ENCODE results near the gene CDH4. TPM values are rescaled to one million over a fixed set of nuclear protein-coding genes. Genes with fewer than 3 reads are reported as not detected.

The CDH4 gene
- total and polyA plus RNA-seq, 5 donors from 2014 or later, result 0.07 to 0.69 (median 0.49) TPM; not detected in 1

GRCh38 chr20:61661025-61661424, 409.0 kb downstream of the CDH4 start:
- H3K9me3 Mint-ChIP-seq, result peaks cover 0 to 1% (median 0%) of the 10 kb centered on the region in 7 donors

GRCh38 chr20:61661583-61661982, 409.5 kb downstream of the CDH4 start:
- no peak overlapping the region for H3K4me3 ChIP-seq (ENCODE audit: low read depth, low read length)

More at GRCh38 chr20:61661025-61661424, 409.0 kb downstream of the CDH4 start:
- Histone ChIP-seq H3K36me3 (ENCODE audit: control insufficient read depth, insufficient read depth, low read length) (no peaks in the 10 kb centered on the region), H3K27me3 (ENCODE audit: control insufficient read depth, insufficient read depth, low read length) (no peaks in the 10 kb centered on the region), H3K4me1 (ENCODE audit: control insufficient read depth, insufficient read depth, low read length, poor library complexity, severe bottlenecking) (no peaks in the 10 kb centered on the region), H3K27ac (ENCODE audit: insufficient read depth, low read length, poor library complexity, severe bottlenecking) (no peak overlapping the region), H3K4me3 (ENCODE audit: low read depth, low read length) (no peak overlapping the region), H3K9me3 (ENCODE audit: control insufficient read depth in 2 of 2, low read length in 2 of 2) (no peaks in the 10 kb centered on the region)
- Mint-ChIP-seq H3K27ac (no peak overlapping the region), H3K36me3 (no peaks in the 10 kb centered on the region), H3K27me3 (no peaks in the 10 kb centered on the region), H3K4me1 (no peaks in the 10 kb centered on the region), H3K4me3 (no peak overlapping the region)
- DNase-seq (no peak), ATAC-seq (ENCODE audit: low read depth in 2 of 2) (no peak)

GRCh38 chr20:61662226-61662967, 410.3 kb downstream of the CDH4 start:
- Mint-ChIP-seq H3K4me3 (no peak overlapping the region), H3K9me3 (peaks cover 0 to 1% (median 0%) of the 10 kb centered on the region in 7 donors), H3K27ac (no peak overlapping the region), H3K27me3 (no peaks in the 10 kb centered on the region), H3K4me1 (no peaks in the 10 kb centered on the region), H3K36me3 (no peaks in the 10 kb centered on the region)
- Histone ChIP-seq H3K4me1 (ENCODE audit: control insufficient read depth, insufficient read depth, low read length, poor library complexity, severe bottlenecking) (no peaks in the 10 kb centered on the region), H3K27ac (ENCODE audit: insufficient read depth, low read length, poor library complexity, severe bottlenecking) (no peak overlapping the region), H3K27me3 (ENCODE audit: control insufficient read depth, insufficient read depth, low read length) (no peaks in the 10 kb centered on the region), H3K4me3 (ENCODE audit: low read depth, low read length) (no peak overlapping the region), H3K36me3 (ENCODE audit: control insufficient read depth, insufficient read depth, low read length) (no peaks in the 10 kb centered on the region), H3K9me3 (ENCODE audit: control insufficient read depth in 2 of 2, low read length in 2 of 2) (no peaks in the 10 kb centered on the region)
- ATAC-seq (ENCODE audit: low read depth in 2 of 2), result no peak
- no peak for DNase-seq

More at GRCh38 chr20:61661583-61661982, 409.5 kb downstream of the CDH4 start:
- Histone ChIP-seq H3K27ac (ENCODE audit: insufficient read depth, low read length, poor library complexity, severe bottlenecking) (no peak overlapping the region), H3K9me3 (ENCODE audit: control insufficient read depth in 2 of 2, low read length in 2 of 2) (no peaks in the 10 kb centered on the region), H3K4me1 (ENCODE audit: control insufficient read depth, insufficient read depth, low read length, poor library complexity, severe bottlenecking) (no peaks in the 10 kb centered on the region), H3K27me3 (ENCODE audit: control insufficient read depth, insufficient read depth, low read length) (no peaks in the 10 kb centered on the region), H3K36me3 (ENCODE audit: control insufficient read depth, insufficient read depth, low read length) (no peaks in the 10 kb centered on the region)
- Mint-ChIP-seq H3K27me3 (no peaks in the 10 kb centered on the region), H3K27ac (no peak overlapping the region), H3K4me1 (no peaks in the 10 kb centered on the region), H3K36me3 (no peaks in the 10 kb centered on the region), H3K4me3 (no peak overlapping the region), H3K9me3 (peaks cover 0 to 1% (median 0%) of the 10 kb centered on the region in 7 donors)
- no peak for DNase-seq
- ATAC-seq (ENCODE audit: low read depth in 2 of 2), result no peak

GRCh38 chr20:61662968-61663331, 410.9 kb downstream of the CDH4 start:
- peaks cover 0 to 1% (median 0%) of the 10 kb centered on the region in 7 donors for H3K9me3 Mint-ChIP-seq
- no peaks in the 10 kb centered on the region for H3K27me3 ChIP-seq (ENCODE audit: control insufficient read depth, insufficient read depth, low read length)
- H3K4me1 ChIP-seq (ENCODE audit: control insufficient read depth, insufficient read depth, low read length, poor library complexity, severe bottlenecking), result no peaks in the 10 kb centered on the region
- no peak overlapping the region for H3K27ac Mint-ChIP-seq
- ATAC-seq (ENCODE audit: low read depth in 2 of 2) (no peak), DNase-seq (no peak)
- H3K4me3 ChIP-seq (ENCODE audit: low read depth, low read length), result no peak overlapping the region
- no peaks in the 10 kb centered on the region for H3K27me3 Mint-ChIP-seq
- no peak overlapping the region for H3K4me3 Mint-ChIP-seq
- no peaks in the 10 kb centered on the region for H3K9me3 ChIP-seq (ENCODE audit: control insufficient read depth in 2 of 2, low read length in 2 of 2)
- H3K27ac ChIP-seq (ENCODE audit: insufficient read depth, low read length, poor library complexity, severe bottlenecking), result no peak overlapping the region
- no peaks in the 10 kb centered on the region for H3K36me3 Mint-ChIP-seq
- H3K36me3 ChIP-seq (ENCODE audit: control insufficient read depth, insufficient read depth, low read length), result no peaks in the 10 kb centered on the region
- no peaks in the 10 kb centered on the region for H3K4me1 Mint-ChIP-seq

GRCh38 chr20:61663521-61664425, 411.7 kb downstream of the CDH4 start:
- no peaks in the 10 kb centered on the region for H3K36me3 ChIP-seq (ENCODE audit: control insufficient read depth, insufficient read depth, low read length)
- no peak for DNase-seq
- no peak overlapping the region for H3K4me3 ChIP-seq (ENCODE audit: low read depth, low read length)
- Mint-ChIP-seq H3K4me1 (no peaks in the 10 kb centered on the region), H3K9me3 (peaks cover 0 to 1% (median 0%) of the 10 kb centered on the region in 7 donors), H3K27ac (peak overlapping the region in 1 of 3 donors; percentile 38), H3K36me3 (no peaks in the 10 kb centered on the region), H3K4me3 (no peak overlapping the region), H3K27me3 (no peaks in the 10 kb centered on the region)
- H3K9me3 ChIP-seq (ENCODE audit: control insufficient read depth in 2 of 2, low read length in 2 of 2), result no peaks in the 10 kb centered on the region
- no peaks in the 10 kb centered on the region for H3K4me1 ChIP-seq (ENCODE audit: control insufficient read depth, insufficient read depth, low read length, poor library complexity, severe bottlenecking)
- ATAC-seq (ENCODE audit: low read depth in 2 of 2), result peak in 1 of 2 donors; percentile 18
- no peaks in the 10 kb centered on the region for H3K27me3 ChIP-seq (ENCODE audit: control insufficient read depth, insufficient read depth, low read length)
- H3K27ac ChIP-seq (ENCODE audit: insufficient read depth, low read length, poor library complexity, severe bottlenecking), result no peak overlapping the region

GRCh38 chr20:61664556-61665320, 412.7 kb downstream of the CDH4 start:
- no peaks in the 10 kb centered on the region for H3K36me3 ChIP-seq (ENCODE audit: control insufficient read depth, insufficient read depth, low read length)
- Mint-ChIP-seq H3K9me3 (no peaks in the 10 kb centered on the region), H3K27me3 (no peaks in the 10 kb centered on the region), H3K4me1 (no peaks in the 10 kb centered on the region), H3K36me3 (no peaks in the 10 kb centered on the region), H3K27ac (no peak overlapping the region), H3K4me3 (no peak overlapping the region)
- ATAC-seq (ENCODE audit: low read depth in 2 of 2), result no peak
- no peaks in the 10 kb centered on the region for H3K27me3 ChIP-seq (ENCODE audit: control insufficient read depth, insufficient read depth, low read length)
- no peak overlapping the region for H3K27ac ChIP-seq (ENCODE audit: insufficient read depth, low read length, poor library complexity, severe bottlenecking)
- no peaks in the 10 kb centered on the region for H3K9me3 ChIP-seq (ENCODE audit: control insufficient read depth in 2 of 2, low read length in 2 of 2)
- no peaks in the 10 kb centered on the region for H3K4me1 ChIP-seq (ENCODE audit: control insufficient read depth, insufficient read depth, low read length, poor library complexity, severe bottlenecking)
- DNase-seq, result no peak
- H3K4me3 ChIP-seq (ENCODE audit: low read depth, low read length), result no peak overlapping the region

- no peaks in the 10 kb centered on the region for H3K36me3 ChIP-seq (ENCODE audit: control insufficient read depth, insufficient read depth, low read length)
- DNase-seq (no peak), ATAC-seq (ENCODE audit: low read depth in 2 of 2) (no peak)
- Mint-ChIP-seq H3K36me3 (no peaks in the 10 kb centered on the region), H3K4me3 (no peak overlapping the region), H3K27ac (no peak overlapping the region), H3K9me3 (no peaks in the 10 kb centered on the region), H3K27me3 (no peaks in the 10 kb centered on the region), H3K4me1 (no peaks in the 10 kb centered on the region)
- no peaks in the 10 kb centered on the region for H3K9me3 ChIP-seq (ENCODE audit: control insufficient read depth in 2 of 2, low read length in 2 of 2)
- H3K4me1 ChIP-seq (ENCODE audit: control insufficient read depth, insufficient read depth, low read length, poor library complexity, severe bottlenecking), result no peaks in the 10 kb centered on the region
- no peak overlapping the region for H3K4me3 ChIP-seq (ENCODE audit: low read depth, low read length)
- no peak overlapping the region for H3K27ac ChIP-seq (ENCODE audit: insufficient read depth, low read length, poor library complexity, severe bottlenecking)
- no peaks in the 10 kb centered on the region for H3K27me3 ChIP-seq (ENCODE audit: control insufficient read depth, insufficient read depth, low read length)
These were observed 413.7 kb downstream of the CDH4 start for GRCh38 chr20:61665528-61666470.

All from CD4-positive, CD25-positive, alpha-beta regulatory T cell (primary cell).